Ishikawa (cell line): ENCODE data around the gene DPP8.

Experiments used
- CEBPB ChIP-seq: IDR thresholded peaks from 2 replicates; pipeline ENCODE4 v1.6.1; 2012
- CREB1 ChIP-seq: IDR thresholded peaks from 2 replicates; pipeline ENCODE4 v1.6.1; 2012; ENCODE audit warnings: low read depth
- EGR1 ChIP-seq: IDR thresholded peaks from 2 replicates; pipeline ENCODE4 v1.6.1; 2012
- EP300 ChIP-seq: IDR thresholded peaks from 2 replicates; pipeline ENCODE4 v1.6.1; 2012; ENCODE audit warnings: borderline replicate concordance
- FOXM1 ChIP-seq: IDR thresholded peaks from 2 replicates; pipeline ENCODE4 v1.6.1; 2012; ENCODE audit warnings: low read depth, borderline replicate concordance
- MAX ChIP-seq: IDR thresholded peaks from 2 replicates; pipeline ENCODE4 v1.6.1; 2012
- NFIC ChIP-seq: IDR thresholded peaks from 2 replicates; pipeline ENCODE4 v1.6.1; 2012
- RAD21 ChIP-seq: IDR thresholded peaks from 2 replicates; pipeline ENCODE4 v1.6.1; 2012; ENCODE audit warnings: low read depth
- REST ChIP-seq: IDR thresholded peaks from 2 replicates; pipeline ENCODE4 v1.6.1; 2012; ENCODE audit warnings: low read depth, mild to moderate bottlenecking
- TAF1 ChIP-seq: IDR thresholded peaks from 2 replicates; pipeline ENCODE4 v1.6.1; 2012; ENCODE audit warnings: low read depth, mild to moderate bottlenecking
- TCF12 ChIP-seq: IDR thresholded peaks from 2 replicates; pipeline ENCODE4 v1.6.1; 2012; ENCODE audit warnings: low read depth
- TEAD4 ChIP-seq: IDR thresholded peaks from 2 replicates; pipeline ENCODE4 v1.6.1; 2012
- YY1 ChIP-seq: IDR thresholded peaks from 2 replicates; pipeline ENCODE4 v1.6.1; 2012; ENCODE audit warnings: low read depth
- ZBTB7A ChIP-seq: IDR thresholded peaks from 2 replicates; pipeline ENCODE4 v1.6.1; 2012; ENCODE audit warnings: low read depth
- TF ChIP-seq, protein P1 (sequence below): IDR thresholded peaks from 2 replicates; pipeline ENCODE4 v1.6.1; 2012

DPP8 gene

GRCh38 chr15:65421360-65422215 lies 95.9 kb downstream of the DPP8 start:
- no peak for TF ChIP-seq CEBPB
- TF ChIP-seq TAF1: no peak
- no peak for TF ChIP-seq REST
- TF ChIP-seq MAX: no peak
- no peak for TF ChIP-seq EP300
- no peak for TF ChIP-seq RAD21
- no peak for TF ChIP-seq NFIC
- no peak for TF ChIP-seq TCF12
- TF ChIP-seq, protein P1, sequence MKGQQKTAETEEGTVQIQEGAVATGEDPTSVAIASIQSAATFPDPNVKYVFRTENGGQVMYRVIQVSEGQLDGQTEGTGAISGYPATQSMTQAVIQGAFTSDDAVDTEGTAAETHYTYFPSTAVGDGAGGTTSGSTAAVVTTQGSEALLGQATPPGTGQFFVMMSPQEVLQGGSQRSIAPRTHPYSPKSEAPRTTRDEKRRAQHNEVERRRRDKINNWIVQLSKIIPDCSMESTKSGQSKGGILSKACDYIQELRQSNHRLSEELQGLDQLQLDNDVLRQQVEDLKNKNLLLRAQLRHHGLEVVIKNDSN: no peak
- TF ChIP-seq ZBTB7A: no peak; the same call in 1 of the 2 replicates
- no peak for TF ChIP-seq TEAD4
- no peak for TF ChIP-seq CREB1
- no peak for TF ChIP-seq YY1
- no peak for TF ChIP-seq EGR1
- TF ChIP-seq FOXM1: no peak

DNA sequence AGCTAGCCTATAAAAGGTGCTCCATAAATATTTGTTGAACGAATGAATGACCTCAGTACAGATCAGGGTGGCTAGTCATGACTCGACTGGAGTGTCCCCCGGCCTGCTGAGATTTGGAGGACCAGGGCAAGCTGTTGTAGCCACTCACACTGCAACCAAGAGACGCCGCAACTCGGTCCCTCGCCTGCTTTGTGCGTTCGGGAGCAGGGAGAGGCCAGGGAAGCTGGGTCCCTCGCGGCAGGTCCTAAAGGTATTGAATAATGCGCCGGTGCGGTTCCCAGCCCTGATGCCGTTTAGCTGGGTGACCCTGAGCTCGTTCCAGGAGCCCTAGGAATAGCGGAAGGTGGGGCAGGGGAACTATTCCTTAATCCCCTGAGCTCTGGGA lies 96.5 kb downstream of the DPP8 start:
- TF ChIP-seq TAF1 (no peak), MAX (no peak), FOXM1 (no peak), YY1 (no peak), ZBTB7A (no peak), EGR1 (no peak), NFIC (no peak), RAD21 (no peak), CEBPB (no peak), TEAD4 (no peak)
- TF ChIP-seq, protein P1: no peak

- TF ChIP-seq, protein P1: no peak
- TF ChIP-seq MAX (no peak), TEAD4 (no peak), TAF1 (no peak), CREB1 (no peak), EP300 (no peak), TCF12 (no peak), FOXM1 (no peak), CEBPB (no peak), EGR1 (no peak), ZBTB7A (no peak), RAD21 (no peak), YY1 (no peak), REST (no peak), NFIC (no peak)
These were observed 98.9 kb downstream of the DPP8 start for GRCh38 chr15:65418596-65418995.

GRCh38 chr15:65416845-65417416 lies 100.6 kb downstream of the DPP8 start:
- TF ChIP-seq EP300 (no peak), FOXM1 (no peak), TEAD4 (no peak), REST (no peak), EGR1 (no peak), CEBPB (no peak), TCF12 (no peak), YY1 (no peak), RAD21 (no peak), MAX (no peak), CREB1 (no peak), TAF1 (no peak), ZBTB7A (no peak), NFIC (no peak)
- TF ChIP-seq, protein P1: no peak
